ENCODE measurements around the gene TTC31.
A peak's percentile ranks its signal among the peaks of the same experiment; 100 is the strongest.

The TTC31 gene

DNA sequence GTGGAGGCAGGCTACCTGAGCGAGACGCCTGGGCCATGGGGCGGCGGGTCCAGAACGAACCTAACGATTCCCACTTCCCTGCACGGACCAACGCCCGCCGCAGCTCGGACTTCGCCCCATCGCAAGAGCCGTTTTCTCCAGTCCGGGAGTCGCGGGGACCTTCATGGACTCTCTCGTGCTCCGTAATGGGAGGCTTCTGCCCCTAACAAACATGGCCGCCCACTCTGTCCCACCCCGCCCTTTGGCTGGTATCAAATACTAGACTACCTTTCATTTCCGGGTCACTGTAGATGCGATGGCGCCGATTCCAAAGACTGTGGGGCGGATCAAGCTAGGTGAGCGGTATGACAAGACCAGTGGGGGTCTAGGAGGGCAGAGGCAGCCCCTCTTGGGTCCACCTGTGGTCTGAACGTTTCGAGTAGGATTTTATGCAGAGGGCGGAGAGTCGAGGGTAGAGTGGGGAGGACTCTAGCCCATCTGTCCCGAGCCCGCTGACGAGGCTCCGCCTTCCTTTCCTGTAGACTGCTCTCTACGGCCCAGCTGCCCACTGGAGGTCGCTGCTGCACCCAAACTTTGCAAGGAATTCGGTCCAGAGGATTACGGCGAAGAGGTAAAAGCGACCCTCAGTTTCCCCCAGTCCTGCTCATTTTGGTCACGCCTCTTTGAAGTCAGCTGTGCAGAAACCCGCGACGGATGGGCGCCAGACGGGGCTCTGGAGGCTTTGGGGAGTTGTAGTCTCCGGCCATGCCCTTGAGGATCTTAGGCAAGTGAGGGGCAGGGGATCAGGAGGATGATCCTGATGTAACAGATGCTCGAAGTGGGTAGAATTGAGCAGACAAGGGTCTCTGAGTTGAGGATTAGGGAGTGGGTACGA, at the start of gene TTC31, which contains the start of gene CCDC142:
Gene TTC31, plus strand, starts transcription at position 281 of the 874 bp plus-strand sequence. Its CDS starts 15 bp downstream, at position 296.
Gene CCDC142, minus strand, starts transcription at position 198 of the 874 bp plus-strand sequence. Its CDS starts 161 bp downstream, at position 37.
- H3K4me3 ChIP-seq (ENCODE audit: low read length): peak within 1 kb of the TSS; percentile 58
- peaks cover 6% of the 10 kb centered on the region for H3K4me1 ChIP-seq (ENCODE audit: control insufficient read depth, insufficient read depth, low read length)
- H3K36me3 ChIP-seq (ENCODE audit: control insufficient read depth, insufficient read depth, low read length): no peaks in the 10 kb centered on the region
- DNase-seq (ENCODE audit: low read depth, low spot score): no peak
- H3K27me3 ChIP-seq (ENCODE audit: control insufficient read depth, insufficient read depth, low read length): no peaks in the 10 kb centered on the region
- no CpG with 5 or more reads among the region's 50 CpGs for WGBS (ENCODE audit: insufficient coverage, insufficient read length)
- H3K27ac ChIP-seq (ENCODE audit: low read length): no peak within 1 kb of the TSS
- no peaks in the 10 kb centered on the region for H3K9me3 ChIP-seq (ENCODE audit: control insufficient read depth, insufficient read depth, low read length)

GRCh38 chr2:74436111-74436805, 46.6 kb upstream of the TTC31 start:
- Histone ChIP-seq H3K4me1 (ENCODE audit: control insufficient read depth, insufficient read depth, low read length) (0 out of 2 replicates have a peak, but pooled peaks cover 4% of the 10 kb centered on the region), H3K27ac (ENCODE audit: low read length) (no peak overlapping the region)
- WGBS (ENCODE audit: insufficient coverage, insufficient read length): no CpG with 5 or more reads among the region's 43 CpGs

DNA sequence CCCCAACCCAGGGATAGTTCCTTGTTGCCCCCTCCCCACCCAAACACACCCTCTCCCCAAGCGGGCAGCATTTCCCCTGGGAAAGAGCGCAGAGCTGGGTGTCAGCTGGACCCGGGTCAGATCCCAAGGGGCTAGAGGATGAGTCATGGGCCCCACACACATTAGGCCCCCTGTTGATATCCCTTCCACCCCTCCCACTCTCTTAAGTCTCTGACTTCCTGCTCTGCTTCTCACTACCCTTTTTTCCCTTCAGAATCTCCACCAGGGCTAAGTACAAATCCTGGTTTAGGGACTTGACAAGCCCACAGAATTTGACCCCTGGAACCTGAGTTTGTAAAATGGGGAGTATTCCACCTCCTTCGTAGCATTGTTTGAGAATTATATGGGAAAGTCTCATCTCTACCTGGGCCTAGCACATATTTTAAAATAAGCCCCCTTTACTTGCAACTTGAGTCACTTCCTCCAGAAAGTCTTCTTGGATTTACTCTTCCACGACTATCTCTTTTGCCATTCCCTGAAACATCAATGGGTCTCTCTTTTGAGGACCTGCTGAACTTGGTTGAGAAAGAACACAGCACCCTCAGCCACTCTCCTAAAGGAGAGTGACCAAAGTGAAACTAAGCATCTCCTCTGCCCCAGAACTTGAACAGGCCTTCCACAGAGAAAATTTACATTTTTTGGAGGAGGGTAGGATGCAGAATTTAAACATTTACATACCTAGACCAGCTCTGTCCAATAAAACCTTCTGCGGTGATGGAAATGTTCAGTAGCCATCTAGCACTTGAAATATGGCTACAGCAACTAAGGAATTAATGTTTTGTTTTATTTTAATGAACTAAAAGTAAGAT, 45.8 kb upstream of the TTC31 start:
- no peak for DNase-seq (ENCODE audit: low read depth, low spot score)
- no peak overlapping the region for H3K4me3 ChIP-seq (ENCODE audit: low read length)
- no peaks in the 10 kb centered on the region for H3K27me3 ChIP-seq (ENCODE audit: control insufficient read depth, insufficient read depth, low read length)
- H3K9me3 ChIP-seq (ENCODE audit: control insufficient read depth, insufficient read depth, low read length): no peaks in the 10 kb centered on the region
- H3K4me1 ChIP-seq (ENCODE audit: control insufficient read depth, insufficient read depth, low read length): 0 out of 2 replicates have a peak, but pooled peaks cover 4% of the 10 kb centered on the region
- H3K36me3 ChIP-seq (ENCODE audit: control insufficient read depth, insufficient read depth, low read length): peaks cover 4% of the 10 kb centered on the region
- H3K27ac ChIP-seq (ENCODE audit: low read length): no peak overlapping the region
- WGBS (ENCODE audit: insufficient coverage, insufficient read length): no CpG with 5 or more reads among the region's 6 CpGs

More at GRCh38 chr2:74436111-74436805, 46.6 kb upstream of the TTC31 start:
- H3K36me3 ChIP-seq (ENCODE audit: control insufficient read depth, insufficient read depth, low read length): peaks cover 6% of the 10 kb centered on the region
- no peaks in the 10 kb centered on the region for H3K9me3 ChIP-seq (ENCODE audit: control insufficient read depth, insufficient read depth, low read length)
- no peaks in the 10 kb centered on the region for H3K27me3 ChIP-seq (ENCODE audit: control insufficient read depth, insufficient read depth, low read length)
- DNase-seq (ENCODE audit: low read depth, low spot score): no peak
- no peak overlapping the region for H3K4me3 ChIP-seq (ENCODE audit: low read length)

- H3K4me1 ChIP-seq (ENCODE audit: control insufficient read depth, insufficient read depth, low read length): 0 out of 2 replicates have a peak, but pooled peaks cover 4% of the 10 kb centered on the region
- no peak overlapping the region for H3K4me3 ChIP-seq (ENCODE audit: low read length)
- DNase-seq (ENCODE audit: low read depth, low spot score): no peak
- H3K27ac ChIP-seq (ENCODE audit: low read length): no peak overlapping the region
- no peaks in the 10 kb centered on the region for H3K36me3 ChIP-seq (ENCODE audit: control insufficient read depth, insufficient read depth, low read length)
- WGBS (ENCODE audit: insufficient coverage, insufficient read length): no CpG with 5 or more reads among the region's 1 CpG
- no peaks in the 10 kb centered on the region for H3K27me3 ChIP-seq (ENCODE audit: control insufficient read depth, insufficient read depth, low read length)
- no peaks in the 10 kb centered on the region for H3K9me3 ChIP-seq (ENCODE audit: control insufficient read depth, insufficient read depth, low read length)
These were observed 44.6 kb upstream of the TTC31 start for GRCh38 chr2:74438248-74438647.

DNA sequence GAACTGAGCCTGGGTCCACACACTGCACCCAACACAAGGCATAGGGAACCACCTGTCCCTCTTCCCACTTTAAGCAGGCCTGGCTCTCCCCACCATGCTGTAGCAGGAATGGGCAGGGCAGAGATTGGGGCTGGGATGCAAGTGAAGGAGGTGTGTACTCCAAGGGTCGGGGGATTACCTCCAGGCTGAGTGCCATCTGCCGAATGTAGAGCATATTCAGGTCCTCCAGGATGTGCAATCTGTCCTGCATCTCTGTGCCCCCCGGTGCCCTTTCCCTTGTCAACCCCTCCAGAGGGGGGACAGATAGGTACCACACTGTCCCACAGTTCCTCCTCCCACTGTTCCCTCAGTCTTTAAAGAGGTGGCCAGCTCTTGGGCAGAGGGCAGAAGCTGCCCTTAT, 43.5 kb upstream of the TTC31 start:
- H3K27me3 ChIP-seq (ENCODE audit: control insufficient read depth, insufficient read depth, low read length): no peaks in the 10 kb centered on the region
- DNase-seq (ENCODE audit: low read depth, low spot score): no peak
- WGBS (ENCODE audit: insufficient coverage, insufficient read length): no CpG with 5 or more reads among the region's 3 CpGs
- H3K9me3 ChIP-seq (ENCODE audit: control insufficient read depth, insufficient read depth, low read length): no peaks in the 10 kb centered on the region
- H3K36me3 ChIP-seq (ENCODE audit: control insufficient read depth, insufficient read depth, low read length): no peaks in the 10 kb centered on the region
- H3K27ac ChIP-seq (ENCODE audit: low read length): no peak overlapping the region
- H3K4me3 ChIP-seq (ENCODE audit: low read length): no peak overlapping the region
- 0 out of 2 replicates have a peak, but pooled peaks cover 4% of the 10 kb centered on the region for H3K4me1 ChIP-seq (ENCODE audit: control insufficient read depth, insufficient read depth, low read length)

DNA sequence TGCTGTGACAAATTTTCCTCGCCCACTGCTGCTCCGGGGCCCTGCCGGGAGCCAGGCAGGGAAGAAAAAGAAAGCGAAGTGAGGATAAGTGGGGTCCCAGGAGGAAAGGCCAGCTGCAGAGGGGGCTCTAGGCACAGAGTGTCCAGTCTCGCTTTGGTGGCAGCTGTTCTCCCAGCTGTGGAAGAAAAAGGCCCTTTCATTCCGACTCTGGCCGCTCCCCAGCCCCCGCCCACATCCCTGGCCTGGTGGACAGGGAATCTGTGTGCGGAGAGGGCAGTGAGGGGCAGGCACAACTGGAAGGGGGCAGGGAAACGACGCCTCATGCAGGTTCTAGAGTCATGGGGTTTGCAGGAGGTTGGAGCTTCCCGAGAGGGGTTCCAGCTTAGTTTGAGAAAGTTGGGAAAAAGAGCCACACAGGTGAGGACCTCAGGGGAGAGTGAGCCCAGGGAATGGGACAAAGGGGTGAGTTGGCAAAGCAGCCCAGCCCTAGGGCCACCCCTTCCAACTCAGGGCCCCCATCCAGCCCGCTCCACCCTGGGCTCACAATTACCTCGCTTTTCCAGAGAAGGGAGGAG, 43.0 kb upstream of the TTC31 start:
- H3K4me1 ChIP-seq (ENCODE audit: control insufficient read depth, insufficient read depth, low read length): 0 out of 2 replicates have a peak, but pooled peaks cover 4% of the 10 kb centered on the region
- no CpG with 5 or more reads among the region's 14 CpGs for WGBS (ENCODE audit: insufficient coverage, insufficient read length)
- DNase-seq (ENCODE audit: low read depth, low spot score): no peak
- H3K36me3 ChIP-seq (ENCODE audit: control insufficient read depth, insufficient read depth, low read length): no peaks in the 10 kb centered on the region
- H3K4me3 ChIP-seq (ENCODE audit: low read length): peak overlapping the region; percentile 93; the same call in 1 of the 2 replicates
- H3K9me3 ChIP-seq (ENCODE audit: control insufficient read depth, insufficient read depth, low read length): no peaks in the 10 kb centered on the region
- H3K27ac ChIP-seq (ENCODE audit: low read length): no peak overlapping the region
- H3K27me3 ChIP-seq (ENCODE audit: control insufficient read depth, insufficient read depth, low read length): no peaks in the 10 kb centered on the region

GRCh38 chr2:74440378-74441169, 42.3 kb upstream of the TTC31 start:
- H3K36me3 ChIP-seq (ENCODE audit: control insufficient read depth, insufficient read depth, low read length): no peaks in the 10 kb centered on the region
- H3K4me3 ChIP-seq (ENCODE audit: low read length): peak overlapping the region; percentile 93
- no CpG with 5 or more reads among the region's 45 CpGs for WGBS (ENCODE audit: insufficient coverage, insufficient read length)
- no peaks in the 10 kb centered on the region for H3K9me3 ChIP-seq (ENCODE audit: control insufficient read depth, insufficient read depth, low read length)
- DNase-seq (ENCODE audit: low read depth, low spot score): no peak
- H3K27ac ChIP-seq (ENCODE audit: low read length): no peak overlapping the region
- no peaks in the 10 kb centered on the region for H3K27me3 ChIP-seq (ENCODE audit: control insufficient read depth, insufficient read depth, low read length)
- H3K4me1 ChIP-seq (ENCODE audit: control insufficient read depth, insufficient read depth, low read length): 0 out of 2 replicates have a peak, but pooled peaks cover 4% of the 10 kb centered on the region

DNA sequence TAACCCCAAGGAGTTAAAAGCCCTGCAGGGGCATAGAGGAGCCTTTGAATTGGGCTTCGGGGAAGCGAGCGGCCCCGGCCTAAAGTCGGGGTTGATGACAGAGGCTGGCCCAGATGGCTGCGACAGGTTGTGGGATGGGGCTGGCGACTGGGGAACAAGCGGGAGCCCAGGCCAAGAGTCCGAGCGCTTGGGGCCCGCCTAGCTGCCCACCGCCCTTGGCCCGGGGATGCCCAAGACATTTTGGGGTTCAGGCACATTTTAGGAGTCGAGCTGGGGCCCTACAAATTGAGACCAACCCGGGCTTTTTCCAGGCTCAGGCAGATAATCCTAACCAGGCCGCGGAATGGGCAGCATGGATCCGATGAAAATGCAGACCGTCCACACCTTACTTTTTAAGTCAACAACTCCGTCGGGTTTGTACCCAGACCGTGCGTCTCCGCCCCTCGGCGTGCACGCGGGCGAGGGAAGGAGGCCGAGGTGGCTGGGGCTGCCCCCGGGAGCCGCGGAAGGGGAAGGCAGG, 41.7 kb upstream of the TTC31 start:
- DNase-seq (ENCODE audit: low read depth, low spot score): no peak
- no CpG with 5 or more reads among the region's 33 CpGs for WGBS (ENCODE audit: insufficient coverage, insufficient read length)
- Histone ChIP-seq H3K4me3 (ENCODE audit: low read length) (peak overlapping the region; percentile 93), H3K4me1 (ENCODE audit: control insufficient read depth, insufficient read depth, low read length) (0 out of 2 replicates have a peak, but pooled peaks cover 4% of the 10 kb centered on the region), H3K27me3 (ENCODE audit: control insufficient read depth, insufficient read depth, low read length) (no peaks in the 10 kb centered on the region), H3K36me3 (ENCODE audit: control insufficient read depth, insufficient read depth, low read length) (no peaks in the 10 kb centered on the region), H3K9me3 (ENCODE audit: control insufficient read depth, insufficient read depth, low read length) (no peaks in the 10 kb centered on the region), H3K27ac (ENCODE audit: low read length) (no peak overlapping the region)

Data from iPS DF 6.9 (cell line).